ENCODE measurements around the gene TRIO.

Gene TRIO

DNA sequence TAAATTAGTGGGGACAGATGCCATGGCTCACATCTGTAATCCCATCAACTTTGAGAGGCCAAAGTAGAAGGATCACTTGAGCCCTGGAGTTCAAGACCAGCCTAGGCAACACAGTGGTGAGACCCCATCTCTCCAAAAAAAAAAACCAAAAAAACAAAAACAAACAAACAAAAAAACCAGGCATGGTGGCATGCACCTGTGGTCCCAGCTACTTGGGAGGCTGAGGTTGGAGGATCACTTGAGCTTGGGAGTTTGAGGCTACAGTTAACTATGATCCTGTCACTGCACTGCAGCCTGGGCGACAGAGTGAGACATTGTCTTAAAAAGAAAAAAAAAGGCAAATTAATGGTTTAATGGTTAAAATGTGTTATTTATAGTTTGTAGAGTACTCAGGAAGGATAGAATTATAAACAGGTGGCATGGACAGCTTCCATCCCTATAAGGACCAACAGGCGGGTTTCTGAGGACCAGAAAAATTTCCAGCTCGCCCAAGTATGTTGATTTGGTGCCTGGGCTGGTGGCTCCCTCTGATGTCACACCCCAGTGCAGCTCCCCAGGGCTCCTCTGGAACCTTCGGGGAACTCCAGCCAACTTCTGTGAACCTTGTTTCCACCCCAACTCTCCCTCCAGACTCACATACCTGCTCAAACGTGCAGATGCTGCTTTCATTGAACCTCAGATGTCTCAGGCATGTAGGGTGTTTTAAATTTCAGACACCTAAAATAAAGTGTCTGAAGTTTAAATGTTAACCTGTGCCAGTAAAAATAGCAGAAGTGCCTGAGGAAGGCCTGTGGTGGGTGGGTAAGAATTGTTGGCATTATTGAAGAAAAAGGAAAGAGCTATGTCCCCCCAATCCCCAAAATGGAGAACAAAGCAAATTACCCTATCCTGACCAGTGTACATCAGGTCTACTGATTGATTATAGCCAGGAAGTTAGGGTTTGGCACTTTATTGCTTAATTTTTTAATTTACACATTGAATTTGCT, 69.0 kb downstream of the TRIO start:
- DNase-seq: no peak

DNA sequence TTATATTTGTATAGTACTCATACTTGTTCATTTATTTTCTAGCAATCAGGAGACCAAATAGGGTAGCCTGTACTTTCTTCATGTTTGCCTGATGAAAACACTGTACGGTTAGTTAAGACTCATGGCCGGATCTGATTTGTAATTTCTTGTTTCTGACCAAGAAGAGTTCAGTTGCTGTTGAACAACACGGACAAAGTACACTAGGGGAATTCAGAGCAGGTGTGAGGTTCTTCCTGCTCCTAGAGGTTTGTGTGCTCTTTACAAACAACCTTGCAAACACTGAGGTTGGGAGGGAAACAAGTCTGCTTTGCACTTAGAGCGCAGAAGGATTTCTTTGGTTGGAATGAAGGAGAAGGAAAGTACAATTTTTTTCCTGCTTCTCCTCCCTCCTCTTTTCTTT, 69.7 kb downstream of the TRIO start:
- DNase-seq: no peak

DNA sequence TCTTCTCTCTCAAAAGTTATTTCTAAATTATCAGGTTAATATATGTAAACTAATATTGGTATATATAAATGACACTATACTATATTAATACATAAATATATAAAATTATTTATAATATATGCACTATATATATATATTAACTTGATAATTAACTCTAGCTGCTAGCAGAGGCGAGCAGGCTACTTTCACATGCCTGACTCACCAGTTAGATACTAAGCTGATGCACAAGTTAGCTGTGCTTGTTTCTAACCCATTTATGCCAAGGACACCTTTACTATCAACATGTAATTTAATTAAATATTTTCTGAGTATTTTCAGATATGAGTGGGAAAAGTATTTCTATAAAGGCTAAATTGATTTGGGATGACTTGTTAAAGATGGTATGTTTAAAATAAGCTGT, 70.1 kb downstream of the TRIO start:
- no peak for DNase-seq

DNA sequence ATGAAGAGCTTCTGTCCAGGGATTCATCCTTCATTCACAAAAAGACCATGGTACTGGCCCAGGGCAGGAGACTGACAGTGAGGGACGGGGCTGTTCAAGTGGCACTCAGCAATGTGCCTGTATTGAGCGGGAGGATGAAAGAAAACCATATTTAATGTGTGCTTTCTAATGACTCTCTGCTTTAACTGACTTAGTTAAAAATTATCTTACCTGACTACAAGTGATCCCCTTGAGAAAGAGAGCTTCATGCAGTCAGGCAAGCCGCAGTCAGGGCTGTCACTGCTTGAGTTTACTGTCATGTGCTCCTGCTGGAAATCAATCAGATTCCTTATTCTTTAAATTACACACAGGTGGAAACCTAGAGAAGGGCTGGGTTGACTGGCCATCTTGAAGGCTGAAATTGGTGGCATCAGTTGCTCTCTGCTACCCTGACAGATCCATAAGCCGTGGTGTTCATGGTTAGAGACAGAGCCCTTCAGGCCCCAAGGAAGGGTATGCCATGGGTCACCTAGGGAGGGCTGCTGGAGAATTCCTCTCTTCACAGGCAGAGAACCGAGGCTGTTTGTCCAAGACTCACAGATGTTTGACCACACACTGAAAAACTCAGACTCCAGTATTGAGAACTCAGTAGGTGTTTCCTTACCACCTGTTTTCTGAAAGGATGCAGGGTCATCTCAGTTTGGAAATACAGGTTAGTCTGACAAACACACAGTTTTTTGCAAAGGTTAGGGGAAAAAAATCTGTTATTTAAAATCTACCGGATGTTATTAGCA, 70.9 kb downstream of the TRIO start:
- no peak for DNase-seq

DNA sequence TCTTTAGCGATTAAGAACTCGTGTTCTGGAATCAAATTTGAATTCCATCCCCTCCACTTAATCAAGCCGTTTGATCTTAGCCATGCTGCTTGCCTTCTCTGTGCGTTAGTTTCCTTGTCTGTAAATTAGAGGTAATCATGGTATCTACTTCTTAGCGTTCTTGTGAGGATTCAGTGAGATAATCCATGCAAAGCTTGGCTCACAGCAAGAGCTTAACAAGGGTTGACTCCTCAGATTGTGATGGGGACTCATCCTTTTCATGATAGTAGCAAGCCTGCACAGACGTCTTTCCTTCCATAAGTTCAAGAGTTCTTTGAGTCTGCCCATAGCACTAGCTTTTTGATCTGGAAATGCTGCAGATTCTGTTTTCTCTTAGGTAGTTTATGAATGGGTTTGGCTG, 72.8 kb downstream of the TRIO start:
- no peak for DNase-seq

DNA sequence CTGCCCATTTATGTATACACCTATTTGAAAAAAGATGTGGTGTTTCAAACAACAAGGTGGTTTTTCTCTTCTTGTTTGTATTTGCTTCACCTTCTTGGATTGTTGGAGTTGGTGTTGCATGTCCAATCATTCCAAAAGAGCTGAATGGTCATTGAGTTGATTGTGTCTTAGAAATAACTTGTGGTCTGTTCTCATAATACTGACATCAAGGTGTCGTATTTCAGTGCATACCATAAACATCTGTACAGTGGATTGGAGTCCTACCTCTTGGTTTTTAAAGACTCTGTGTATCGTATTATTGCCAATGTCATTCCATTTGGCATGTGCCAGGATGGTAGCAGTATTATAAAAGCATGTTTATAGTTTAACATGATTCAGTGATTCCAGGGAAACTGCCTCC, 73.2 kb downstream of the TRIO start:
- DNase-seq: no peak

DNA sequence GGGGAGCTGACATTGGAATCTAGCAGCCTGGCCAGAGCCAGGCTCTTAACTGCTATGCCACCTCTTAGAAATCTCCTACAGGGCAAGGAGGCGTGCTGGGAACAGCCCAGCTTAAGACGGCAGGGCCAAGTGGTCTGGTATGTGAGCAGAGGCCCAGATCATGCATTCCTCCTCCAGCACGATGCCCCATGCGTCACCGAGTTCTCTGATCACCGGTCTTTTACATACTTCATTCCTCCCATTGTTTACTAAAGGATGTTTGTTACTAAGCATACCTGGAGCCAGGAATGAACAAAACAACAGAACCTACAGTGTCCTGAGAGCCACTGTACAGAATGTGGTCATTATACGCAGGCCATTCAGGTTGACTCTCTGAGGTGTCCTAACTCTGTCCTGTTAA, 73.8 kb downstream of the TRIO start:
- no peak for DNase-seq

DNA sequence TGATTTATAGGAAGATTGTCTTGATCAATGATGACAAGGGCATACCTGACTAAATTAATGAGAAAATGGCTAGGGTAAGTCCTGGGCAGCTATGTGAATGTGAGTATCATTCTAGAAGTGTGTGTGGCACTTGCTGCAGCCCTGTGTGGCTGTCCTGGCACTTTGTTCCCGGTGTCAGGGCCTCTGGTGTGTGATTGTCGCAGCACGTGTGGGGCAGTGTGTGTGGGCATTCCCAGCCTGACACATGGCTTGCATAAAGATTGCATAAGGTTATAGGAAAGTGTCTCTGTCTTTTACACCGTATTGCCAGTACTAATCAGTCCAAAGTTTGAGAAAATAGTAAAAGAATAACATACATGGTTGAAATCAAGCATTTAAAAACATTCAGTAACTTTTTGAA, 74.4 kb downstream of the TRIO start:
- DNase-seq: no peak

DNA sequence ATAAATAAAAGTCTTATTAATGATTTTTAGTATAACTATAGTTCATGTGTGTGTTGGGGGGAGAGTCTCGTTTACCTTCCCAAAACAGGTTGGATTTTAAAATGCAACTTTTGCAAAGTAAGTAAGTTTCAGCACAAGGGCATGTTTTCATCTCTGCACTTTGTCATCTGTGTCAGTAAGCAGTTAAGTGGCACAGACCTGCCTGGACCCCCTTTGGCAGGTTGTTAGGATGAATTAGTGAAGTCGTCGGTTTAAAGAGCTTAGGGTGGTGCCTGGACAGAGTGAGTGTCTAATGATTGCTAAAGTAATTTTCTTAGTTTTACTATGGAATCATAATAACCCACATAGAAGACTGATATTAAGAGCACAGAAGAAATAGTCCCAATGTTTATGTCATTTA, 74.9 kb downstream of the TRIO start:
- DNase-seq: no peak

DNA sequence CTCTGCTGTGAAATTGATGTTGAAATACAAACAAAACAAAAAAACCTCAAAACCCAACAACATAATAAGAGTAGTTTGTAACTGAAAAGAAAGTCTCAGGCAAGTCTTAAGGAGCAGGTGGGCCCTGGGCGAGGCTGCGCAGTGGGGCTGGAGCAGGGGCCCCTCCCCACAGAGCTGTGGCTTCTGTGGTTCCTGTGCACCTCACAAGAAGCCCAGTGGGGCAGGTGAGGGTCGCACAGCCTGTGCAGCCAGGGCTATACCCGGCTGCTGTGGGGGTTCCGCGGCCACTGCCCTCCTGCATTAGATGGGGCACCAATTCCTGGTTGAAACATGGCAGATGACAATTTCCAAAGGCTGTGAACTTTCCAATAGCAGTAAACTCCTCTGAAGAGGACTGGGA, 75.3 kb downstream of the TRIO start:
- no peak for DNase-seq

DNA sequence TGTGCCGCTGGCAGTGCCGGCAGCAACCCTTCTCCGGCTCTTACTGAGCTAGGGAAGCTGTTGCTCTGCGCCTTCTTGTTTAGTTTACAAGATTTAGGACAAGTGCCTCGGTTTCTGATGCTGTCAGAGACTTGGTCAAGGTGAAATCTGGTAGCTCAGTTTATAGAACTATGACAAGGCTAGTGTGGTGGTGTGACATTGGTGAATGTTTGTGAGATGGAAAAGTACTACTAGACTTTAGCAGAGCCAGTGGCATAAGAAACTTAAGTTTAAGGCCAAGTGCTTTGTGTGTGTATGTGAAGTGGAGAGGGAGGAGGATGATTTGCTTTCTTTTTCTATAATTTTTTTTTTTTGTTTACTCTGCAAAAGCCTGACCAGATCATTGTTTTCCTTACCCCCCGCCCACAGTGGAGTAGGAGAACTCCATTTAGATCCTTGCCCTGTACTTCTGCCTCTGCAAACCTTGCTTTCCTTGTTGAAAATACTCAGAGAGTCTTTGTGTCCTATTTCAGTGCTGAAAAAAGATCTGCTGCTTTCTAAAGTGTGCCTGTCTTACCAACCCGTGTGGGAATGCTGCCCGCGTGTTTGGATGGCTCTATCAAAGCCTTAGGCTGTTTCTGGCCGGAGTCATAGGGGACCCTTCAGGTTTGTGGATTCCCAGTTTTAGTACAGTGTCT, 75.9 kb downstream of the TRIO start:
- no peak for DNase-seq

DNA sequence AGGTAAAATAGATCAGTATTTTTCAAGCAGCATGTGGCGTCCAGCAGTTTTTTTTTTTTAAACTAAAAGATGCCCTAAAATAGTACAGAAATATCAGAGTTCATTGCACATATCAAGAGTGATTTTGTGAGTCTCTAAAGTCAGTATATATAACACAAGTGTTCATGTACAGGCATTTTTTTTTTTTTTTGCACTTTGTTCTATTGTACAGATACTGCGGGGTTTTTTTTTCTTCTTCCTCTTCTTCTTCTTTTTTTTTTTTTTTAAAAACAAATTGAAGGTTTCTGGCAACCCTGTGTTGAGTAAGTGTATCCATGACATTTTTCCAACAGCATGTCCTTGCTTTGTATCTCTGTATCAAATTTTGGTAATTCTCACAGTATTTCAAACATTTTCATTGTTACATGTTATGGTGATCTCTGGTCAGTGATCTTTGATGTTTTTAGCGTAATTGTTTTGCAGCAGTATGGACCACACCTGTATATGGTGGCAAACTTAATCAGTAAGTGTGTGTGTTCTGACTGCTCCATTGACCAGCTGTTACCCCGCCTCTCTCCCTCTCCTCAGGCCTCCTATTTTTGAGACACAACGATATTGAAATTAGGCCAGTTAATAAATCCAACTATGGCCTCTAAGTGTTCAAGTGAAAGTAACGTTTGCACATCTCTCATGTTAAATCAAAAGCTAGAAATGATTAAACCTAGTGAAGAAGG, 76.8 kb downstream of the TRIO start:
- DNase-seq: no peak

DNA sequence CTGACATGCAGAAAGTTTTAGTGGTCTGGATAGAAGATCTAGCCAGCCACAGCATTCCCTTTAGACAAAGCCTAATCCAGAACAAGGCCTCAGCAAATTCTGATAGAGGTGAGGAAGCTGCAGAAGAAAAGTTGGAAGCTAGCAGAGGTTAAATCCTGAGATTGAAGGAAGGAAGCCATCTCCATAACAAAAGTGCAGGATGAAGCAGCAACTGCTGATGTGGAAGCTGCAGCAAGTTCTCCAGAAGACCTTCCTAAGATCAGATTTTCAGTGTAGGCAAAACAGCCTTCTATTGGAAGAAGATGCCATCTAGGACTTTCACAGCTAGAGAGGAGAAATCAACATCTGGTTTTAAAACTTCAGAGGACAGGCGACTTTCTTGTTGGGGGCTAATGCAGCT, 77.5 kb downstream of the TRIO start:
- DNase-seq: no peak

DNA sequence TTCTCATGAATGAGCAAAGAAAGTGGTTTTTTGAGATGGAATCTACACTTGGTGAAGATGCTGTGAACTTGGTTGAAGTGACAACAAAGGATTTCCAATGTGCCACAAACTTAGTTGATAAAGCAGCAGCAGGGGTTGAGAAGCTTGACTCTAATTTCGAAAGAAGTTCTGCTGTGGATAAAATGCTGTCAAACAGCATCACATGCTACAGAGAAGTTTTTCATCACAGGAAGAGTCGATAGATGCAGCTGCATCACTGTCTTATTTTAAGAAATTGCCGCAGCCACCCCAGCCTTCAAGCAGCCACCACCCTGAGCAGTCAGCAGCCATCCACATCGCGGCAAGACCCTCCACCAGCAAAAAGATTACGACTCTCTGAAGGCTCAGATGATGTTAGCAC, 78.6 kb downstream of the TRIO start:
- no peak for DNase-seq

DNA sequence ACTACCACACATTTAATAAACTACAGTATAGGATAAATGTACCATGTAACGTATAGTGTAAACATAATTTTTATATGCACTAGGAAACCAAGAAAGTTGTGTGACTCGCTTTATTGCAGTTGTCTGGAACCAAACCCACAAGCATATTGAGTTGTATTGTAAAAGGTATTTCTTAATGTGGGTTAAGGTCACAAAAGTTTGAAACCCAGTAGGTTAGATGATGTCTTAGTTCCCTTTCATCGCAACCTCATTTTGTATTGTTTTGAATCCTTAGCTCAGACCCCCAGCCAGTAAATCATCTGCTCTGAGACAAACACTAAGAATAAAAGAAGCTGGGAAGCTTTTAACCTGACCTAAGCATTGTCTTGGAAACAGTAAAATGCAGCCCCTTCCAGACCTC, 79.1 kb downstream of the TRIO start:
- DNase-seq: no peak

DNA sequence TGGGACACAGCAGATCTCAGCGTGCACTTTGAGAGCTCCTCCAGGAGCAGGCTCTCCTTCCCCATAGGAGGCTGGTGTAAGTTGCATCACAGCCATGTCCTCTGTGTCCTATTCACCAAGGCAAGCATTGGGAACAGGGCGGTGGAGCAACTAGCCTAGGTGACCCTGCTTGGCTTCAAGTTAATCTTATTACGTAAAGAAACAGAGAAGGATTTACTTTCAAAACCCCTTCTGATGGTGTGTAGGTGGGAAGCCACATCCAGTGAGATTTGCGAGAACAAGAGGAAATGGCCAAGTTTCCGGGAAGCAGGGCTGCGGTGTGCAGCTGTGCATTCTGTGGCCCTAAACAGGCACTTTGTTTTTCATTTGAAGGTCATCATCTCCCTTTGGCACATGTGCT, 80.2 kb downstream of the TRIO start:
- no peak for DNase-seq

DNA sequence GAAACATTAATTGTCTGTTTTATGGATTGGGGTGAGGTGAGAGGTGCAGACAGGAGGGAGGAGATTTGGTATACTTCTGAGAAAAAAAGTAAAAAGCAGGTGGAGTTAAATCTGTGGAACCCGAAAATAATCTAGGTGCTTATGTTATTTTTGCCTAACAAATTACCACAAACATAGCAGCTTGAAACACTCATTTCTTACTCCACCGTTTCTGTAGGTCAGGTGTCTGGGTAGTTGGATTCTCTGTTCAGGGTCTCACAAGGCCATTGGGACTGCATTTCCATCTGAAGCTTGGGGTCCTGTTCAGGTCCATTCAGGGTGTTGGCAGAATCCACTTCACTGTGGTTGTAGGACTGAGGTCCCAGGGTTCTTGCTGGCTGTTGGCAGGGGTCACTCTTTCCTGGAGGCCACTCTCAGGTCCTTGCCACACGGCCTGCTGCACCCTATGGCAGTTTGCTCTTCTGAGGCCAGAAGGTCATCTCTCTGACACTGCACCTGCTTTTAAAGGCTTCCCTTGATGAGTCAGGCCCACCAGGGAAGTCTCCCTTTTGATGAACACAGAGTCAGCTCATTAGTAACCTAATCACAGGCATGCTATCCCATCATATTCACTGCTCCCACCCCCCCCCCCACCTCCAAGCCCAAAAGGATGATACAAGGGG, 82.2 kb downstream of the TRIO start:
- no peak for DNase-seq

DNA sequence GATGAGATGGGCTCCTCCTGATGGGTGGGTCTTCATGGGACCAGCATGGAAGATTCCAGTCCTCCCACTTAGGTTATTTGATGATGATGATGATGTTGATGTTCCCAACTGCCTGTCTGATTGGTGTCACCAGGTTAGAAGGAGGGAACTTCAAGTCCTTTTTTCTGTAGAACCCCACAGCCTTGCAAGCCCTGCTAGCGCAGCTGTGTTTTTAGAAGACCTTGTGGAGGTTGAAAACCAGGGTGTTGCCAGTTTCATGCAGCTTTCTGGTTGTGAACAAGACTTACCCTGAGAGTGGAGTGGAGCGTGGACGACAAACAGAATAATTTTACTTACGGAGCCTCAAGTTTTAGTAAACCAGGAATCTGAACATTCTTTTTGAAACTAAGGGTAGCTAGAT, 83.0 kb downstream of the TRIO start:
- DNase-seq: no peak

DNA sequence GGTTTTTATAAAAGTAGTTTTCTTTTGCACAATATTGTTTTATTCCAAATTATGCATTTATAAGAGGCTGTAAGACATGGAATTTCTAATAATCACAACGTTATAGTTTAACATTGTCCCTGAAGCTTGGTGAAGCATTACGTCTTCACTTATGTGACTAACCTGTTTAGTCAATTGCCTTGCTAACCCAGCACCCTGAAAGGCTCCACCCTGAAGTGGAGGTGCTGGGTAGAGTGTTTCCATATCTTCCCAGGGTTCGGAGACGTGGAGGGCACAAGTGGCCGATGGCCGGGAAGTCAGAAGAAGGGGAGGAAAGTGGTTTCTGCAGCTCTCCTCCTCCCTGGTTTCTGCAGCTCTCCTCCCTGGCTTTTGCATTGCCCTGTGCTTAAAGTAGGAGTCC, 83.4 kb downstream of the TRIO start:
- no peak for DNase-seq

DNA sequence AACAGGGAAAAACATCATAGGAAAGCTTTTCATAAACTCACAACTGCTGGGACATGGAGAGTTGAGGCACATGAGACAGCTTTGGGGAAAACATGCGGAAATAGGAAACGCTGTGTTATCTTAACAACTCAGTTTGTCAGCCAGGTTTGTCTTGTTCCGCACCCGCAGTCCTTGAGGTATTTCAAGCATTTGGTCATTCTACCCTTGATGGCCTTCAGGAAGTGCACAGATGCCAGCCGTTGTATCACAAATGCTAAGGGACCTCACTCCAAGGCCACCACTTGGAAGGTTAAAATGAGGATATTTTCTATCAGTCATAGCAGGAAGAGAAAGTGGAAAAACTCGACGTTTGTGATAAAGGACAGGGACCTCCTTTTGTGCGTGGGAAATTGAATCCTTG, 83.8 kb downstream of the TRIO start:
- DNase-seq: no peak

DNA sequence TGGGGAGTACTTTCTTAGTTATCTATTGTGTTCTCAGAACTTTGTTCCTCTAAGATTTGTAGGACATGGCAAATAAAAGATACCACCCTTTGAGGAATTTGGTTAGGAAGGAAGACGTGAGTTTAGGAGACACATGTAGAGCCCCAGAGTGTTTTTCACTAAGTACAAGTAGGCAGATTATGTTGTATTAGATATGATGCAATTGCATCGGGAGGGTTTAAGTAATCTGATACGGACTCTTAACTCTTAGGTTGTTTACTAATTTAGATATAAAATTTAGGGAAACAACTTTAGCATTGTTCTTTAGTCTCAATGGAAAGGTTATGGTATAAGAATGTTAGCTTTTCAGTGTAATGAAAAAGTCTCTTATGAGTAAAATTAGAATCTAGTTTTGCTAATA, 84.4 kb downstream of the TRIO start:
- DNase-seq: no peak

DNA sequence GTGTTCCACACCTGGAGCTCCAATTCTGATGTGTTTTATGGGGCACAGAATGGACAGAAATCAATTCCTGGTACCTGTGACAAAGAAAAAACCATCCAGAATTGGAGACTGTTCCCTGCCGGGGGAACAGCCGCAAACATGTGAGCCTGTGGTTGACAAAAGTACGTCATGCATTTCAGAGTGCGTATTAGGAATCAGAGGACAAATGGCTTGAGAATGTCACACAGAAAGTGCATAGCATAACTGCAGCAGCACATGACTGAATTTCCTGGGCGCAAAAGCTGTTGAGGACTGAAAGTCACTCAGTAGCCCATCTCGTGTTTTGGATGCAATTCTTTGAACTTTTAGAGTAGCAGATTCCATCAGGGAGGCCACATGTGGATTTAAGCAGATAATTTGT, 85.1 kb downstream of the TRIO start:
- no peak for DNase-seq

DNA sequence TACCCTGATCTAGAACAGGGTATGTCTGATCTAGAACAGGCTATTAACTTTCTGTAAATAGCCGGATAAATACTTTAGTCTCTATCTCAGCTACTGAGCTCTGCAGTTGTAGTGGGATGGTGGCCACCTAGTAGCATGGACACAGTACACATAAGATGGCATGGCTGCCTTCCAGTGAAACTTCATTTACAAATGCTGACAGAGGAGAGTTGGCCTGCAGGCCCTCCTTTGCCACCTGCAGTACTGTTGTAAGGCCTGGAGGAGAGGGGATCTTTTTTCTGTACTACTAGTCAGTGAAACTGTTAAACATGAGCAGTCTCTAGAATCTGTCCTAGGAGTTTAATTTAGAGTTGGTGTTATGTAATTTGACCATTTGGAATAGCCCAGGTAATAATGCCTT, 86.0 kb downstream of the TRIO start:
- no peak for DNase-seq
